ENCODE measurements around the gene SSR2.

GRCh38 chr1:156050376-156050775 is 29.6 kb upstream of the SSR2 start:
- TF ChIP-seq EZH2 (IDR thresholded peaks at IDR 0.05; ENCODE audit: low read depth, unreplicated experiment) (no peak), CREB1 (CRISPR knock-in tag; IDR thresholded peaks at IDR 0.05; ENCODE audit: low read depth) (no peak), CTCF (conservative IDR thresholded peaks at IDR 0.05; ENCODE audit: low read depth in 2 of 2) (no peak), EZH2phosphoT487 (IDR thresholded peaks at IDR 0.05; ENCODE audit: unreplicated experiment) (no peak), POLR2AphosphoS5 (IDR thresholded peaks at IDR 0.05; ENCODE audit: low read depth) (no peak), NANOG (IDR thresholded peaks at IDR 0.05; ENCODE audit: borderline replicate concordance) (no peak), REST (IDR thresholded peaks at IDR 0.05; ENCODE audit: unreplicated experiment) (no peak)
